Islet precursor cell (in vitro differentiated cells): ENCODE measurements around the gene GABRR3.

Experiments
- DNase-seq: peaks from one replicate; pipeline ENCODE4 v3.0.0-alpha.2; 2018

Gene GABRR3

GRCh38 chr3:98035208-98035607 lies at the start of gene GABRR3:
GABRR3 (minus strand) TSS chr3:98035315; CDS start chr3:98034987, 328 bp downstream.
- no peak for DNase-seq

GRCh38 chr3:98073486-98073885 lies 38.4 kb upstream of the GABRR3 start:
- no peak for DNase-seq

- no peak for DNase-seq
Measured at GRCh38 chr3:98070840-98071239, 35.7 kb upstream of the GABRR3 start.

GRCh38 chr3:98068824-98069223 lies 33.7 kb upstream of the GABRR3 start:
- DNase-seq: no peak

- DNase-seq: peak; percentile 72
Measured at GRCh38 chr3:98058244-98058960, 23.3 kb upstream of the GABRR3 start.

GRCh38 chr3:98057631-98058030 lies 22.5 kb upstream of the GABRR3 start:
- peak; percentile 61 for DNase-seq

- no peak for DNase-seq
Measured at GRCh38 chr3:98056035-98056434, 20.9 kb upstream of the GABRR3 start.

GRCh38 chr3:98049271-98049670 lies 14.2 kb upstream of the GABRR3 start:
- DNase-seq: no peak

- no peak for DNase-seq
Measured at GRCh38 chr3:98048586-98048985, 13.5 kb upstream of the GABRR3 start.

- no peak for DNase-seq
Measured at GRCh38 chr3:98041350-98041749, 6.2 kb upstream of the GABRR3 start.

GRCh38 chr3:98039322-98040024 lies 4.4 kb upstream of the GABRR3 start:
- DNase-seq: peak; percentile 82

GRCh38 chr3:98038876-98039275 lies 3.8 kb upstream of the GABRR3 start:
- no peak for DNase-seq

- no peak for DNase-seq
Measured at GRCh38 chr3:98038286-98038685, 3.2 kb upstream of the GABRR3 start.

- DNase-seq: no peak
Measured at GRCh38 chr3:98034486-98034885, 629 bp downstream of the GABRR3 start.

GRCh38 chr3:98034036-98034435 lies 1.1 kb downstream of the GABRR3 start:
- DNase-seq: no peak

- DNase-seq: no peak
Measured at GRCh38 chr3:98032904-98033303, 2.2 kb downstream of the GABRR3 start.

- no peak for DNase-seq
Measured at GRCh38 chr3:98032265-98032664, 2.9 kb downstream of the GABRR3 start.

GRCh38 chr3:98029083-98029482 lies 6.0 kb downstream of the GABRR3 start:
- no peak for DNase-seq

GRCh38 chr3:98027085-98027446 lies 8.0 kb downstream of the GABRR3 start:
- DNase-seq: no peak

- no peak for DNase-seq
Measured at GRCh38 chr3:98026425-98027084, 8.6 kb downstream of the GABRR3 start.

- no peak for DNase-seq
Measured at GRCh38 chr3:98025392-98025945, 9.6 kb downstream of the GABRR3 start.

GRCh38 chr3:98022978-98023820 lies 11.9 kb downstream of the GABRR3 start:
- peak; percentile 90 for DNase-seq
